Measurements from ENCODE around the gene MEIS3. TPM values are rescaled to one million over a fixed set of nuclear protein-coding genes. Genes with fewer than 3 reads are reported as not detected.
A peak's percentile ranks its signal among the peaks of the same experiment; 100 is the strongest.

Gene MEIS3
- total and polyA plus RNA-seq, 9 of the 15 experiments (the other 6 are each of a cell fraction or from before 2014, with no cell fraction given) = 0.06 to 0.80 (median 0.25) TPM; not detected in 1

DNA sequence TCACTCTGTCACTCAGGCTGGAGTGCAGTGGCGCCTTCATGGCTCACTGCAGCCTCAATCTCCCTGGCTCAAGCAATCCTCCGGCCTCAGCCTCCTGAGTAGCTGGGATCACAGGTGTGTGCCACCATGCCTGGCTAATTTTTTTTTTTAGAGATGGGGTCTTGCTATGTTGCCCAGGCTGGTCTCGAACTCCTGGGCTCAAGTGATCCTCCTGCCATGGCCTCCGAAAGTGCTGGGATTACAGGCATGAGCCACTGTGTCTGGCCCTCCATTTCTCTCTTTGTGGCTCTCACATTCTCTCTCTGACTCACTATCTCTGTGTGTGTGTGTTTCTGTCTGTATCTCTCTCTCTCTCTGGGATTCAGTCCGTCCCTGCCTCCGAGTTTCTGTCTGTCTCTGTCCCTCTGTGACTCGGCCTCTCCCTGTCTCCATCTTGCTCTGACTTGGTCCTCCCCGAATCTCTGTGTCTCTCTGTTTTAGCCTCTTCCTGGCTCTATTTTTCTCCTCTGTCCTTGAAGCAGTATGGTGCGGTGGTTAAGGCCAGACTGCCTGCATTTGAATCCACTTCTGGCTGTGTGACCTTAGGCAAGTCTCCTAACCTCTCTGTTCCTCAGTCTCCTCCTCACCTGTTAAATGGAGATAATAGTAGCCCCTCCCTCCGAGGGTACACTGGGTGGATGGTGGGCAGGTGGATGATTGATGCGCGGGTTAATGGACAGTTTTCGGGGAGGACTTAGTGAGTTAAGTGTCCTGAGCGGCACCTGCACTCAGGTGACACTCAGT is 11.0 kb downstream of the MEIS3 start:
- intact Hi-C loops (cut with micrococcal nuclease) (no loop called here), in situ Hi-C loops (cut with MboI) (no loop called here)
- 0 out of 2 replicates have a peak, but pooled peaks have one; percentile 16 for TF ChIP-seq SMARCA5 (IDR thresholded peaks at IDR 0.05)
- peak; percentile 80 for TF ChIP-seq ZFP36 (IDR thresholded peaks at IDR 0.05; ENCODE audit: low read depth, low read length, partially characterized antibody)
- TF ChIP-seq KDM5B (IDR thresholded peaks at IDR 0.05; ENCODE audit: insufficient replicate concordance, low read depth, low read length) = no peak
- TF ChIP-seq RBM25 (IDR thresholded peaks at IDR 0.05; ENCODE audit: low read depth, low read length, severe bottlenecking) = peak; percentile 78
- peak; percentile 78 for TF ChIP-seq BCOR (IDR thresholded peaks at IDR 0.05)
- peak; percentile 58 to 63; a peak in 3 of 4 replicates for TF ChIP-seq KDM1A (IDR thresholded peaks at IDR 0.05)
- no peak for TF ChIP-seq STAT6 (CRISPR knock-in tag; IDR thresholded peaks at IDR 0.05)
- 0 out of 2 replicates have a peak, but pooled peaks have one; percentile 34 for TF ChIP-seq HDAC2 (IDR thresholded peaks at IDR 0.05)
- TF ChIP-seq ZNF121 (CRISPR knock-in tag; conservative IDR thresholded peaks at IDR 0.05) = peak; percentile 67
- H4K20me1 ChIP-seq (replicated peaks; ENCODE audit: control insufficient read depth, insufficient read depth, low read length) = no peaks in the 10 kb centered on the region; the same call in none of the 2 replicates
- no peaks in the 10 kb centered on the region for H3K9me3 ChIP-seq (replicated peaks; ENCODE audit: control insufficient read depth, insufficient read depth, low read depth, low read length)
- no peak overlapping the region for H3K9ac ChIP-seq (ENCODE audit: insufficient read depth in 1 of 2, low read depth in 2 of 2, low read length in 2 of 2)
- POLR2A ChIA-PET = no interaction called here
- H3K36me3 ChIP-seq (ENCODE audit: control insufficient read depth, insufficient read depth, low read length) = no peaks in the 10 kb centered on the region
- DNase-seq (ENCODE audit: extremely low read depth in 1 of 4, low spot score in 3 of 4) = no peak
- no peak overlapping the region for H2AFZ ChIP-seq (ENCODE audit: low read depth, low read length)
- H3K27me3 ChIP-seq (ENCODE audit: control insufficient read depth in 2 of 2, insufficient read depth in 2 of 2, low read length in 2 of 2) = peaks cover 21 to 58% of the 10 kb centered on the region in 2 experiments
- H3K4me3 ChIP-seq = no peak overlapping the region
- H3K4me2 ChIP-seq (ENCODE audit: insufficient read depth, low read length) = no peak overlapping the region
- ATAC-seq = no peak
- no peaks in the 10 kb centered on the region for H3K79me2 ChIP-seq (ENCODE audit: control insufficient read depth, insufficient read depth, low read length)
- H3K27ac ChIP-seq (ENCODE audit: extremely low read depth, low read depth, low read length) = no peak overlapping the region
- CTCF ChIA-PET (ENCODE audit: low intra/inter-chr PET ratio) = no interaction called here
- BruUV-seq (replicated peaks) = no TSS peak
- no peak for FAIRE-seq
- H3K4me1 ChIP-seq (replicated peaks in 1 of 2; ENCODE audit: control insufficient read depth in 2 of 2, insufficient read depth in 2 of 2, low read length in 2 of 2) = peaks cover 0 to 10% of the 10 kb centered on the region in 2 experiments; a peak in 2 of 5 replicates
- WGBS (ENCODE audit: insufficient coverage, low coverage, missing lambda C conversion rate) = 14% methylated on average over 14 of the region's 14 CpGs
- peaks cover 4% of the 10 kb centered on the region for H3K9me1 ChIP-seq (ENCODE audit: control insufficient read depth, insufficient read depth, low read length)
